Anterior cingulate cortex (tissue), 58 donors: ENCODE measurements around the gene MED10.
"Not testable (repeated sequence)": the region's sequence is repeated elsewhere in the genome, so short reads cannot be mapped to it uniquely, and the experiment has no call there.

Experiments
- DNase-seq, 58 donors: peaks; one replicate each; lab custom pipeline; 2025; lab: John Stamatoyannopoulos, UW

The MED10 gene

DNA sequence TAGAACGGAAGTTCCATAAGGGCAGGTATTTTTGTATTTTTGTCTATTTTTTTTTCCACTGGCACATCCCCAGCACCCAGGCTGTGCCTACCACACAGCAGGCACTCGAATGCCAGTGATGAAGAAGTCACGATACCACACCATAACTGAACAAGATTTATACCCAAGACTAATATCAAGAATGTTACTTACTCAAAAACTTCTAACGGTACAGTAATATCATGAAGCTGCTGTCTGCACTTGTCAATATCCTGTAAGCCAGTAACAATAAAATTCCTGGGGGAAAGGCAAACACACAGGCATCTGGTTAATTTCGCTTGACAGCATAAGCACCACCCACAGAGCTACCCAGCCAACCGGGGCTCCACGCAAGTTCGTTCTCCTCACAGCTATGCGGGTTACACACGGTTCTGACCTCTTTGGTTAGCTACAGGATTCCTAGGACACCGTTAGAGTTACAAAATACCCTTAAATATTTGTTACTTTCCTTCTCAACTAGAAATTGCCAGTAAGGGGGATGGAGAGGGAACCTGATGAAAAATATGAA is 1.3 kb downstream of the MED10 start:
- DNase-seq: no peak

DNA sequence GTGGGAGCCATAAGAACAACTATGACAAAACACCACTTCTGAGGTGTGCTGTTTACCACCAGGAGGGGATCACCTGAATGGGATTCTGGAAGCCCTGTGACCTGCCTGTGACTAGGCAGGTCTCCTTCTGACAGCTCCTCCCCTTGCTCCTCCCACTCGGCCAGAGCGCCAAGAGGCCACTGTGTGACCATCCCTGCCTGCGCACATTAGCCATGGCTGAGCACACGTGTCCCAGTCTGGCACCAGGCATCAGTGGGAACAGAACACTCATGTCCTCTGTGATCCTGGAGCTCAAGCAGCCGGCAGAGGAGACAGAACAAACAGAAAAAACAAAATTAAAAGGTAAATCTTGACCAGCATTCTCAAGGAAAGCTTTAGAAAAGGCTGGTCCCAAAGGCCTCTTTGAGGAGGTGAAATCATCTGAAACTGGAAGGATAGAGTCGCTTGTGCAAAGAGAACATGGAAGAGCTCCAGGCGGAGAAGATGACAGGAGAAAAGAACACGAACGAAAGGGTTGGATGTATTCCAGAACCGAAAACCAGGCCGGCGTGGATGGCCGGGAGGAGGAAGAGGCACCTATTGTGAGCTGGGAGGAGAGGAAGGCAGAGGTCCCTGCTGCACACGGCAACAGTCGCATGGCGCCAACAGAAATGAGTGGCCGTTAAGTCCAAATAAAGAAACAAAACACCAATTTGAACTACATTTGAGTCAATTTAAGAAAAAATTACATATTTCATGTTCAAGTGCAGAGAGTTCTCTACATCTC is 5.1 kb downstream of the MED10 start:
- no peak for DNase-seq

DNA sequence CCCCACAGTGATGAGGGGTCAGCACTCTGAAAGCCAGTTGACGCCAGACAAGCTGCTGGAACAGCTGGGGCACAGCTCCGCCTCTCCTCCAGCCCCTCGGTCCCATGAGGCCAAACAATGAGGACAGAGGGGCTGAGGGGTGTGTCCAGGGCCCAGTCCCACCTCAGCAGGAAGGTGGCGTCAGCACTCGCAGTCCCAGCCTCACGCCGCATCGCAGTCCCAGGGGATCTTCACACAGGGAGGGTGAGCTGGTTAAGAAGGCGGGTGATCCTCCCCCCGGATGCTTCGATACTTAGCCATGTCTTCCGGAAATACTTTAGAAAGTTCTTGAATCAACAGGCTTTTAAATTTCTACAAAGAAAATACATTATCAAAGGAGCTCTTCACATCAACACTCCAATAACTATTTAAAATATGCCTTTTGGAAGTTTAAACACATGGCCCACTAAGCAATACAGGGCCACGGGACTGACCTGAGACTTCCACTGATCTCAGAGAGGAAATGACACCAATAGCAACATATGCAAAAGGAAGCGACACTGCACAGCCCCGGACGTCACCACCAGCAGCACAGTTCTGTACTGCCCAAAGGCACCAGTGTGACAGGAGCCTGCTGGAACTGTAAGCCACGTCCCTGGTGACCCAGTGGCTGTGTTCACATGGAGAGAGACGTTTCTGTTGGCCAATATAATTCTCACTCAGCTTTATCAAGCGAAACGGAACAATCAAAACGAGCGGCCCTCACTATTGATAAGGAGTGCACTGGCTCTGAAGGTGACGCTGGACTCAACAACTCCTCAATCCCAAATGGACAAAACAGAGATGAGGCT is 5.9 kb downstream of the MED10 start:
- DNase-seq: no peak

DNA sequence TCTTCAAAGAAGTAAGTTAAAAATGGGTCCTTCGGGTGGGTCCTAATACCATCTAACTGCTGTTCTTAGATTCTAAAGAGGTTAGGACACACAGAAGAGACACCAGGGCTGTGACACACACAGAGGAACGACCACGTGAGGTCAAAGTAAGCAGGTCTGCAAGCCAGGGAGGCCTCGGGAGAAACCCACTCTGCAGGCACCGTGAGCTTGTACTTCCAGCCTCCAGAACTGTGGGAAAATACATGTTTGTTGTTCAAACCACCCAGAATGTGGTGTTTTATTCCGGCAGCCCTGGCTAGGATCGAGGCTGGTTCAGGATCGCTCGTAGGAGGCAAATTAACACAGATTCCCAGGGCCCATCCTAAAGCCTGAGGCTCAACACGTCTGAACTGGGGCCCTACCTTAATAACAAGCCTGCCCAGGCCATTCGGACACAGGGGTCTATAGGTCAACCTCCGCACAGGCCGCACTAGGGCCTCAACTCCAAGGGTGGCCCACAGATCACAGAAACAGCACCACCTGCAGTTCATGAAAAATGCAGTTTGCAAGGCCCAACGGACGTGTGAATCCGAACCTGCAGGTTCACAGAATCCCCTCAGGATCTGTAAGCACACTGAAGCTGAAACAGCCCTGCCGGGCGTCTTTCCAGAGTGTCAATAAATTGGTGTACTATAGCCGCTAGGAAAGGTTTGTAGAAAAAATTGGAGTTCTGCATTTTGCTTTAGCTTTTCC is 7.1 kb downstream of the MED10 start:
- no peak for DNase-seq

DNA sequence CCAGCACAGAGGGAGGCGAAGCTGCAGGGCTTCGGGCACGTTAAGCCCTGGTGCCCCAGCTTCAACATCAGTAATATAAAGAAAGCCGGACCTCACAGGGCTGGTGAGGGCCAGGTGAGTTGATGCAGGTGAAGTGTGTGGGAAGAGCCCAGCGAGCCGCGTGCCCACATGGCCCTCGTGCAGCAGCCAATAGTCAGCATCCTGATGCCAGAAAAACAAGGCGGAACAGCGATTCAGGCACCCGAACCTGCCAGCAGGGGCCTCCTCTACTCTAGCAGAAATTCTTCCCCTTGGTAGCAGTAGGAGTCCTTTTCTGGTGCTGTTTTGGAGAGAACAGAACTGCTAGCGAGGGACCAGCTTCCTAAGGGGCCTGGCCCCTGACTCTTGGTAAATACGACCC is 7.8 kb downstream of the MED10 start:
- DNase-seq: peak in 2 of 58 donors; percentile 17 to 25

DNA sequence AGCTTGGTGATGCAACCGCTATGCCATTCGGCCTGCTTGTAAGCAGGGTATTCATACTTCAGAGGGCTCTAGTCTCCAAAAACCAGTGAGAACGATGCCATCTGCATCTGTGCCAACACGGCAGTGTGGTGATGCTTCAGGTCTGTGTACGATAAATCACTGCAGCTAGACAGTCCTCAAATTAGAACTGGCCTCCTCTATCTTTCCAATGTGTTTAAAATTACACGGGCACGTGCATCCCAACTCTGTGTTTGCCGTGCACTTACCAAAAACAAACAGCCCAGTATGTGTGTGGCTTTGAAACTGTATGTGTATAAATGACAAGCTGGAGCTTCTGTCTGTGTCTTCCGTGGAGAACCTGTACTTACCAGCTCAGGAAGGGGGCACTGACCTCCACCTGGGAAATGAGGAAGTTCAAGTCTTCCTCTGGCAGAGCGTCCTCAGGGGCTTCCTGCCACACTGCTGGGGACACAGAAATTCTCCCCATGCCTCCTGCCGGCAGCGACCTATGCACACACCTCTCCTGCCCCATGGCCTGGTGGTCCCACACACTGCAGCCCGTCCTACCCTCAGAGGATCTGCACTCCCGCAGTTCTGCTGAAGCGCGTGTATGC is 12.3 kb downstream of the MED10 start:
- peak in 10 of 58 donors; percentile 5 to 52 (median 23) for DNase-seq

DNA sequence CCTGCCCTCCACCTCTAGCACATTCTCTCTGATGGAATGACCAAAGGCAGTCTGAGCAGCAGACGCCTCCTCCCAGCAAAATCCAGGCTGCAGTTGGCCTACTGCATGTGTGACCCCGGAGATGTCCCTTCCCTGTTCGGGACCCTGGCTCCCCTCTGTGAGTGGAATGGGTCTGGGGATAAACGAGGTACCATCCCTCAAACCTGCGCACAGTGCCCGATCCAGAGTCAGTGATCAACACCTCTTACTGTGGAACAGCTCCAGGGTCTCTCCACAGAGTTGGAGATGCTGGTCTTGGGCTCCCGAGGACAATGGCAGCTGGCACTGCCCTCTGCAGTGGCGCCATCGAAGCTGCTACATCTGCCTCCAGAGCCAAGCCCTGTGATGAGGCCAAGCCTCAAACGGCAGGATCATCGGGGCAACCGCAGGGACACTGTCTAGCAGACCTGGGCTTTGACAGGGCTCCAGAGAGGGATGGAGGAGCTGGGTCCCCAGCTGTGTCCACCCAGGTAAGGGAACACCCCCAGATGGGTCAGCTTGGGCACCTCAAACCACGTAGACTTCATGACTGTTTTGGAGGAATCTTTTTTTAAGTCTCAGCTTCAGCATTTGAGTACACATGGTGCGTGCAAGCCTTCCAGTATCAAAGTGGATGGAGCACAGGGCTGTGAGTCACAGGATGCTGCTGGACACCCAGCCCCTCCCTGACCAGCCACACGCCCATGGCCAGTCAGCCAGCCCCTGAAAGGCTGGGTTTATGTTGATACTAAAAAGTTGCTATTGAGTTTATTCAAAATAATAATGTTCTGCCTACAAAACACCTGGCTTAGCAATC is 13.0 kb downstream of the MED10 start:
- peak in 2 of 58 donors; percentile 34 to 52 for DNase-seq

DNA sequence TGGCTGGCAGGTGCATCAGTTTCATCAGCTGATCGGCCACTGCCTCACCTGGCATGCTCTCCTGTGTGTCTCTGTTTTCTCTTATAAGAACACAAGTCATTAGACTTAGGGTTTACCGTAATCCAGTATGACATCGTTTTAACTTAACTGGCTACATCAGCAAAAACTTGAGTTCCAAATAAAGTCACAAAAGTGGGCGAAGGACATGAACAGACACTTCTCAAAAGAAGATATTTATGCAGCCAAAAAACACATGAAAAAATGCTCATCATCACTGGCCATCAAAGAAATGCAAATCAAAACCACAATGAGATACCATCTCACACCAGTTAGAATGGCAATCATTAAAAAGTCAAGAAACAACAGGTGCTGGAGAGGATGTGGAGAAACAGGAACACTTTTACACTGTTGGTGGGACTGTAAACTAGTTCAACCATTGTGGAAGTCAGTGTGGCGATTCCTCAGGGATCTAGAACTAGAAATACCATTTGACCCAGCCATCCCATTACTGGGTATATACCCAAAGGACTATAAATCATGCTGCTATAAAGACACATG is 14.8 kb downstream of the MED10 start:
- not testable (repeated sequence) for DNase-seq

DNA sequence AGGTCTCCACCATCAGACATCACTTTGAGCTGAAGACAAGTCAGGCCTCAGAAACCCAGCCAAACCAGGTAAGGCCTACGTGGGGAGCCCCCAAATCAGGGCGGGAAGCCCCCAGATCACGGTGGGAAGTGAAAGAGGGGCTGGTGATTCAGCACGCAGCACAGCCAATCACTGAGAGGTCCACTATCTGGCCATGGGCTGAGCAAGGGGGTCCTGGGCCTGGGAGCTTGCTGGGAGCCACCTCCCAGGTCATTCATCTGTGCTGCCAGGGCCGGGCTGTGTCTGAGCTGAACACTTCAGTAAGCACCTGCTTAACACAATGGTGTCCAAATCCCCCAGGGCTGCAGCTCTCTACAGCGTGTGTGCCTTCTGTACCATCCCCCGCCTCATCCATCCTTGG is 15.5 kb downstream of the MED10 start:
- no peak for DNase-seq

DNA sequence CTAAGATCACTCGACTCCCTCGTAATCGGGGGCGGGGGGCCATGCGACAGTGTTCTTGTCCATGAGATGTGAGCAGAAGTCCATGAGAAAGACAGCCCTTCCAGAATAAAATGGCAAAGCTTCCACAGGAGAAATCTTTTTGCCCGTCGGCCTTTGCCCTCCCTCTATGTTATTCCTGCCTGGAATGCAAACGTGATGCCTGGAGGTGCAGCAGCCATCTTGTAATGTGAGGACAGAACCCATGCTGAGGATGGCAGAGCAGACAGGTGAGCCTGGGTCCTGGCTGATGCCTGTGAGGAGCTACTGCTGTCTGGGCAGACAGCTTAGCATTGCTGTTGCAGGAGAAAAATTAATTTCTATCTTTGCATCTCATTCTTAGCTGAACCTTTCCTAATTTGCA is 17.2 kb downstream of the MED10 start:
- no peak for DNase-seq

DNA sequence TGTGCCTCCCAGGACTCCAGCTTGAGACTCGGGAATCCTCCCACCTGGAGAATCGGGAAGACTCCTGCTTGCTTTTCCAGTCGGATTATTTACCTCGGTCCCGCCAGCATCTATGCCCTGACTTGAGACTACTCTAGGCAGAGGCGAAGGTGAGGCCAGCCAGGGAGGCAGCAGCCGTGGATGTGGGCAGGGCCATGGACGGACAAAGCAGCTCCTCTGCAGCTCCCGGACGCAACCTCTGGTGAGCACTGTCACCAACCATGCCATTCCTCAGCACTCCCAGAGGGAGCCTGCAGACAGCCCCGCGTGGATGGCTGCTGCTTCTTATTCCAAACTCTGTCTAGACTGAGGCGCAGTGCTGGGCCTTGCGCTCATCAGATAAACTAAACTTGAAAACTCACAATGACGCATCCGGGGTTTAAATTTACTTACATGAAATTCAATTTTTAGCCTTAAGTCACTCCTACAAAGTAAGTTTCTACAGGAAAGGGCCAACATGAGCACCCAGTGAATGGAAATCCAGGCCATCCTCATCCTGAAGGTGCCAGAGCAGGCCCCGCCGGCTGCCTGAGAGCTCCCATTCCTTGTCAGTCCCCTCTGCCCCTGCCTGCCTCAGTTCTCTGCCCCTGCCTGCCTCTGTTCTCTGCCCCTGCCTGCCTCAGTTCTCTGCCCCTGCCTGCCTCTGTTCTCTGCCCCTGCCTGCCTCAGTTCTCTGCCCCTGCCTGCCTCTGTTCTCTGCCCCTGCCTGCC is 17.8 kb downstream of the MED10 start:
- no peak for DNase-seq

DNA sequence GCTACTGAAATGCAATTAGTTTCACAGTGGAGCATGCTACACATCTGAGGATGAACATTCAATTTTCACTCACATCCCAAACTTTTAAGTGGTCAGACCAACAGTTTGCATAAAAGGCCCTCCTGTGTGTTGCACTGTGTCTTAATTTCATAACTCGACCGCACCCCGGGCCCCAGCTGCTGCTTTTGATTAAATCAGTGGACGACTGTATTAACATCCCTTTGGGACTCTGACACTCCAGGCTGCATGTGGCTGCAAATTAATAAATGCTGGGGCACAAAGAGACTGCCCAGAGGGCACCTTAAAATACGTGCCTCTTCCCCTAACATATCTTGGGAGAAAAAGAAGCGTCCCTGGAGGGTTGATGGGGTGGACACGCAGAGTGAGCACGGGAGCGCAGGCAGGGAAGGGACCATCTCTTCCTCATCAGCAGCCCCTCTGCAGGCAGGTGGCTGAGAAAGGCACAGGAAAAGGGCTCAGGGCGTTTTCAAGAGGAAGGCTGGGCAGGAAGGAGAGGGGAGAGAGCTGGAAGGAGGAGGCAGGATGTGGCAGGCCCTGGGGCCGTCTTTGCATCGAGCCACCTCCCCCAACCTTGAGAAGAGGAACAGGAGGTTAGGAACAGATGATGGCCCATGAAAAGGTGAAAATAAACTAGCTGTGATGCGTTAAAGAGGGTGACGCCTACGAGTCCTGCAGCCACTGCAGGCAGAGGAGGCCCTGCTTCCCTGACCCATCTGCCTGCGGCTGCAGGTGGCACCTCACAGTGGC is 18.6 kb downstream of the MED10 start:
- DNase-seq: no peak

DNA sequence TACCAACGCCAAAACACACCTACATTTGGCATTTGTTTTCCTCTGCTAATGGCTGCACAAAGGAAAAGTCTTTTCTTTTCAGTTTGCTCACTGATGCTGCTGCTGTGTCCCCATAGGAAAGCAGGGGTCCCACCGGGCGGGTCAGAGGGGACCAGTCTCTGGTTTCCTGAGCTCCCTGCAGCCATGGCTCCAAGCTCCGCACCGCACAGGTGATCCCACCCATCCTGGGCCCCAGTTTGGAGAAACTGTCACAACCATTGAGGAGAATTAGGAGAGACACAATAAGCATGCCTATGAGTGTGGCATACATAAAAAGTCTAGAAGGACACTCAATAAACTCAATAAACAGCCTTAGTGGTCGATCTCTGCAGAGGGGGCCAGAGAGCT is 19.9 kb downstream of the MED10 start:
- no peak for DNase-seq

DNA sequence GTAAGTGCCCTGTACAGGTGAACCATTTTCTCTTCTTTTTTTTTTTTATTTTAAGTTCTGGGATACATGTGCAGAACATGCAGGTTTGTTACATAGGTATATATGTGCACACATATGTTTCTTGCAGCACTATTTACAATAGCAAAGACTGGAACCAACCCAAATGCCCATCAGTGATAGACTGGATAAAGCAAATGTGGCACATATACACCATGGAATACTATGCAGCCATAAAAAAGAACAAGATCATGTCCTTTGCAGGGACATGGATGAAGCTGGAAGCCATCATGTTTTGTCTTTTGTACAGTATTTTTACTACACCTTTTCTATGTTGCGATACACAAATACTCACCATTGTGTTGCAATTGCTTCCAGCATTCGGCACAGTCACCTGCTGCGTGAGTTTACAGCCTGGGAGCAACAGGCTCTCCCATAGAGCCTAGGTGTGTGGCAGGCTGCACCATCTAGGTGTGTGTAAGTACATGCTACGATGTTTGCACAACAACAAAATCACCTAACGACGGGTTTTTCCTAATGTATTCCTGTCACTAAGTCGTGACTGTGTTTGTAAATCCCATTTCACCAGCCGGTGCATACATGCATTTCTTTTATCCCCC is 20.4 kb downstream of the MED10 start:
- not testable (repeated sequence) for DNase-seq

DNA sequence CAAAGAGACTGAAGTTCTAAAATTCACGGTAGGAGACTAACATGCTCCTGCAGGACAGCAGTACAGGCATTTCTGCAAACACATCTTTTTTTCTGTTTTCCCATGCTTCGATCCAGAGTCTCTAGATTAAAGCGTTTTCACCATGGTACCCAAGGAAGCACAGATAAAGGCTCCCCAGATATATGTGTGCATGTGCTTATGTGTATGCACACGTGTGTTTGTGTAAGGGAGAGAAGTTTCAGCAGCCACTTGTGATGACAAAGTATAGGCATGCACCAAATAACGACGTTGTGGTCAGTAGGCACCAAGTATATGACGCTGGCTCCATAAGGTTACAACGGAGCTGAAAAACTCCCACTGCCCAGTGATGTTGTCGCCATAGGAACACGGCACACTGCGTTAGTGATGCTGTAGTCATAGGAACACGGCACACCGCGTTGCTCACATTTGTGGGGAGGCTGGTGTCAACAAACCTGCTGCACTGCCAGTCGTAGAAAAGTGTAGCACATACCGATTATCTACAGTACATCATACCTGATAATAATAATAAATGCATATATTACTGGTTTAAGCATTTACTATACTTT is 21.7 kb downstream of the MED10 start:
- peak in 6 of 58 donors; percentile 10 to 47 (median 15) for DNase-seq

DNA sequence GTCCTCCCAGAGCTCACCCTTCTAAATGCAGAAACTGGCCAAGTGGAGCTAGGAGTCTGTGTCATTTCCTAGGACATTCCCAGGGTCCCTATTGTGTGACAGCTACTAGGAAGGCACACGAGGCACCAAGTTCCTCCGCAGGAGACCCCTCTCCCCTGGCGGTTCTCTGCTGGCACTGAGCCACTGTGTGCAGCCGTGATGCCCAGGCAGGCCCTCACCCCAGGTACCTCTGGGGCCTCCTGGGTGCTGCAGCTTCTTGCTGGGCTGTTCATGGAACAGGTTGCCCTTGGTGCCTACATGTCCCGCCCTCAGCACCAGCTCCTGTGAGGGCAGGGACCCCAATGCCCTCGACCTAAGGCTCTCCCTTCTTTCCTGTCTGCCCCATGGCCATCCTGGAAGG is 23.1 kb downstream of the MED10 start:
- no peak for DNase-seq

DNA sequence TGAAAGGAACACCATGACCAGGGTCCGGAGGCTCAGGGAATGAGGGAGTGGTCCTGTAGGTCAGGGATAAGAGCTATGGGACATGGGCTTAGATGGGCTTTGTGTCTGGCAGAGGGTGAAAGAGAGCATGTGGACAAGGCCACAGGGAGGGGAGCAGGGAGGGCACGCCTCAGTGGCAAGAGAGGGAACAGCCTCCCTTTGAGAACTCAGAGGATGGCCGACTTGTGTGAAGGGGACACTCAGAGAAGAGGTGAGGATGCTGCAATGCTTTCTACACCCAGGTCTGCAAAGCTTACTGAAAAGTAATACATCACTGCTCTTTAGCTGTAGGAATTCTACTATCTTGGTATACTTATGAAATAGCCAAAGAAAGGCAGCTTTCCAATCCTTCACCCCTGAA is 23.5 kb downstream of the MED10 start:
- DNase-seq: no peak
